DMS153 treated with DMSO at 0.1 percent for 48 hours (cell line): ENCODE data around the gene ZC3H8.
"Not testable (repeated sequence)": the region's sequence is repeated elsewhere in the genome, so short reads cannot be mapped to it uniquely, and the experiment has no call there.

Source experiments
- DNase-seq: peaks from one replicate; lab custom pipeline; 2025; ENCODE audit not compliant: unreplicated experiment; lab: John Stamatoyannopoulos, UW

ZC3H8 gene

GRCh38 chr2:112254466-112255240 is at the start of gene ZC3H8:
Gene ZC3H8, minus strand, starts transcription at chr2:112255042. Its CDS starts 61 bp downstream, at chr2:112254981.
- DNase-seq, result peak; percentile 94

- DNase-seq, result no peak
Observed at GRCh38 chr2:112304298-112304941, 49.6 kb upstream of the ZC3H8 start.

GRCh38 chr2:112301973-112302372 is 47.1 kb upstream of the ZC3H8 start:
- DNase-seq, result no peak

GRCh38 chr2:112301171-112301584 is 46.3 kb upstream of the ZC3H8 start:
- no peak for DNase-seq

GRCh38 chr2:112296407-112296806 is 41.6 kb upstream of the ZC3H8 start:
- no peak for DNase-seq

GRCh38 chr2:112295407-112296078 is 40.7 kb upstream of the ZC3H8 start:
- no peak for DNase-seq

- no peak for DNase-seq
Observed at GRCh38 chr2:112293636-112294401, 39.0 kb upstream of the ZC3H8 start.

GRCh38 chr2:112290648-112291047 is 35.8 kb upstream of the ZC3H8 start:
- DNase-seq, result no peak

GRCh38 chr2:112290088-112290487 is 35.2 kb upstream of the ZC3H8 start:
- DNase-seq, result no peak

GRCh38 chr2:112283535-112283934 is 28.7 kb upstream of the ZC3H8 start:
- DNase-seq, result not testable (repeated sequence)

GRCh38 chr2:112282066-112282465 is 27.2 kb upstream of the ZC3H8 start:
- not testable (repeated sequence) for DNase-seq

GRCh38 chr2:112277596-112278220 is 22.9 kb upstream of the ZC3H8 start:
- DNase-seq, result no peak

- DNase-seq, result no peak
Observed at GRCh38 chr2:112276954-112277353, 22.1 kb upstream of the ZC3H8 start.

- DNase-seq, result peak; percentile 49
Observed at GRCh38 chr2:112275887-112276773, 21.3 kb upstream of the ZC3H8 start.

GRCh38 chr2:112275311-112275886 is 20.6 kb upstream of the ZC3H8 start, which contains the start of gene ZC3H6:
Gene ZC3H6, plus strand, starts transcription at chr2:112275597. Its CDS starts 398 bp downstream, at chr2:112275995.
- peak; percentile 95 for DNase-seq

- no peak for DNase-seq
Observed at GRCh38 chr2:112273349-112273748, 18.5 kb upstream of the ZC3H8 start.

GRCh38 chr2:112272669-112273068 is 17.8 kb upstream of the ZC3H8 start:
- DNase-seq, result no peak

GRCh38 chr2:112268547-112268946 is 13.7 kb upstream of the ZC3H8 start:
- no peak for DNase-seq

- DNase-seq, result no peak
Observed at GRCh38 chr2:112262876-112263275, 8.0 kb upstream of the ZC3H8 start.
